HG02571 (cell line): ENCODE results near the gene ETNK2.
A peak's percentile ranks its signal among the peaks of the same experiment; 100 is the strongest.

Experiments
- ATAC-seq: cut with Tn5 transposase; IDR thresholded peaks from one replicate; pipeline ENCODE4 v1.9.1; 2021; ENCODE audit warnings: mild to moderate bottlenecking, moderate library complexity; ENCODE audit not compliant: unreplicated experiment

The ETNK2 gene

GRCh38 chr1:204177133-204177532 lies 25.3 kb upstream of the ETNK2 start:
- ATAC-seq, result no peak

GRCh38 chr1:204176049-204176448 lies 24.2 kb upstream of the ETNK2 start:
- no peak for ATAC-seq

- no peak for ATAC-seq
Measured at GRCh38 chr1:204174958-204175357, 23.1 kb upstream of the ETNK2 start.

GRCh38 chr1:204172404-204173029 lies 20.7 kb upstream of the ETNK2 start:
- ATAC-seq, result no peak

- no peak for ATAC-seq
Measured at GRCh38 chr1:204171751-204172178, 19.9 kb upstream of the ETNK2 start.

- no peak for ATAC-seq
Measured at GRCh38 chr1:204170494-204171155, 18.8 kb upstream of the ETNK2 start.

- ATAC-seq, result no peak
Measured at GRCh38 chr1:204169858-204170257, 18.0 kb upstream of the ETNK2 start.

- no peak for ATAC-seq
Measured at GRCh38 chr1:204167730-204168129, 15.9 kb upstream of the ETNK2 start.

- ATAC-seq, result no peak
Measured at GRCh38 chr1:204166219-204166618, 14.4 kb upstream of the ETNK2 start, which contains the start of gene REN. TSS of gene REN (minus strand) at chr1:204166337. CDS start at chr1:204166293, 44 bp downstream.

GRCh38 chr1:204162494-204163074 lies 10.7 kb upstream of the ETNK2 start:
- ATAC-seq, result peak; percentile 56

GRCh38 chr1:204161609-204162493 lies 10.0 kb upstream of the ETNK2 start:
- no peak for ATAC-seq

- no peak for ATAC-seq
Measured at GRCh38 chr1:204157962-204158361, 6.1 kb upstream of the ETNK2 start.

GRCh38 chr1:204155881-204156280 lies 4.0 kb upstream of the ETNK2 start:
- ATAC-seq, result no peak

- no peak for ATAC-seq
Measured at GRCh38 chr1:204154568-204155255, 2.9 kb upstream of the ETNK2 start.

GRCh38 chr1:204153667-204154066 lies 1.8 kb upstream of the ETNK2 start:
- no peak for ATAC-seq

- no peak for ATAC-seq
Measured at GRCh38 chr1:204152310-204153044, 633 bp upstream of the ETNK2 start.

- no peak for ATAC-seq
Measured at GRCh38 chr1:204150702-204151551, 917 bp downstream of the ETNK2 start.

GRCh38 chr1:204149635-204150565 lies 1.9 kb downstream of the ETNK2 start:
- no peak for ATAC-seq
